GM08714 (cell line): Measurements from ENCODE around the gene CARD9.
"Not testable (repeated sequence)": the region's sequence is repeated elsewhere in the genome, so short reads cannot be mapped to it uniquely, and the experiment has no call there.

ENCODE experiments used
- H3K4me3 ChIP-seq: fragments of 200-500 bp; sonication (Bioruptor generic); 2 replicates; pipeline ENCODE4 v1.5.1; 2014; ENCODE audit warnings: mild to moderate bottlenecking, low read length, inconsistent platforms
- ZNF274 ChIP-seq: IDR thresholded peaks from 2 replicates; pipeline ENCODE4 v1.6.1; 2012; ENCODE audit warnings: mild to moderate bottlenecking, low read depth, low read length

The CARD9 gene

DNA sequence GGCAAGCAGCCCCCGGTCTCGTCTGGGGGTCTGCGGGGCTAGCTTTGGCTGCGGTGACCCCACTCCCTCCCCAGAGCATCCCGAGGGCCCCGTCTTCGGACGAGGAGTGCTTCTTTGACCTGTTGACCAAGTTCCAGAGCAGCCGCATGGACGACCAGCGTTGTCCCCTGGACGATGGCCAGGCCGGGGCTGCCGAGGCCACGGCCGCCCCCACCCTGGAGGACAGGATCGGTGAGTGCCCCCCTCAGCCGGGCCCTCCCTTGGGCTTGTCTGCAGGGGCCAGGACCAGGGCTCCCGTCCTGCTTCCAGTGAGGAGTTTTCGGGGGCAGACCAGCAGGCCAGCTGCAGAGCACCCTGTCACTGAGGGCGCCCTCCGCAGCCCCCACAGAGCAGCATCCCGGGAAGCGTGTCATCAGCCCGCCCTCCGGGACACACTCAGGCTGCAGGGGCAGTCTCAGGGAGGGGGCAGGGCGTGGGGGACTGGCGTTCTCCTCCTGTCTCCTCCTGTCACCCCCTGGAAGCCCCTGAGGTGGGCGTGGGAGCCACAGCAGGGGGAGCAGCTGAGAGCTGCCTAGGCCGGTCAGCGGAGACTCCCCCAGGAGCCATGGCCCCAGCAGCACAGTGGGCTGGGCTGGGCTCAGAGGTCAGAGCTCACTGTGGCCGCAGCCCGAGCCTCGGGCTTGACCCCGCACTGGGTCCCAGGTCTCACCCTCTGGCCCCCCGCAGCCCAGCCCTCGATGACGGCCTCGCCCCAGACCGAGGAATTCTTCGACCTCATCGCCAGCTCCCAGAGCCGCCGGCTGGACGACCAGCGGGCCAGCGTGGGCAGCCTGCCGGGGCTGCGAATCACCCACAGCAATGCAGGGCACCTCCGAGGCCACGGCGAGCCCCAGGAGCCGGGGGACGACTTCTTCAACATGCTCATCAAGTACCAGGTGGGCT, 17.6 kb downstream of the CARD9 start:
- H3K4me3 ChIP-seq: no peak overlapping the region
- TF ChIP-seq ZNF274: no peak

DNA sequence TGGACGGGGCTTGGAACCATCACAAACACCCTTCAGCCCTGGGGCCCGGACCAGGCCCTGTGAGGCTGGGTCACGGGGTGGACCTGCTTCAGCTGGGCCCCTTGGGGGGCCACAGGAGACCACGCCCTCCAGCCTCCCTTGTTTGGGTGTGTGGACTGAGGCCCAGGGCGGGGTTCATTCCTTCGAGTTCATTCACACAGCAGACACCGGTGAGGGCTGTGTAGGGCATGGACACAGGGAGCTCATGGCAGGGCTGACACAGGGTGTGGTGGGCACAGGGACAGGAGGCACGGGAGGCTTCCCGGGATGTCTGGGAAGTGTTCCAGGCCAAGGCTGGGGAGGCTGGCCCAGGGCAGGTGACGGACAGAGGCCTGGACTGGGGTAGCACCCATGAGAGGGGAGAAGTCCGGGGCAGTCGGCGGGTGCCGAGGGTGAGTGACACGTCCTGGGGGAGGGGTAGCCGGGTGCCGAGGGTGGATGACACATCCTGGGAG, 18.8 kb downstream of the CARD9 start:
- no peak for TF ChIP-seq ZNF274
- H3K4me3 ChIP-seq: no peak overlapping the region

DNA sequence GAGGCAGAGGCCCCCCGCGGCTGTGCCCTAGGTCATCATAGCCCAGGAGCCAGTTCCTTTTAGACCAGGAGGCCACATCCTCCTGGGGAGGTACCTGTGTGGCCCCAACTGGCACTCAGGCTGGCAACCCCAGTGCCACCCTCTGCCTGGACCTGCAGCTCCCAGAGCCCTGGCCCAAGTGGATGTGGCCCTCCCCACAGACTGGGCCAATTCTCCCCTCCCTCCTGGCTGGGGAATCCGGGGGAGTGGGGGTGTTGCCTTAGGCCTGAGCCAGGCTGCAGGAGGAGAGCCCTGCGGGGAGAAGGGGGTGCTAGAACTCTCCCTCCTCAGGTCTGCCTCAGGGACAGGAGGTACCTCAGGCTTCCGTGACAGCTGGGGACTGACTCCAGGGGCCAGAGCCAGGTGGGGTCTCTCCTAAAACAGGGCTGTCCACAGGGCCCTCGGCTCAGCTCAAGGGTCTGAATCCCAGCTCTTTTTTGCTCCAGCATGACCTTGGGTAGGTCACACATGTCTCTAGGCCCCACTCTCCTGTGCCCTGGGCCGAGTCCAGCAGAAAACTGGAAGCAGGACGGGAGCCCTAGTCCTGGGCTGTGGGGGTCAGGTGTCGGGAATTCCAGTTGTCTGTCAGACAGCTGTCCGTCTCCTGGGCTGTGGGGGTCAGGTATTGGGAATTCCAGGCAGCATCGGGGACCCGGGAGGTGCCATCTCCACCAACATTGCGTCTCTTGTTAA, 19.5 kb downstream of the CARD9 start:
- H3K4me3 ChIP-seq: no peak overlapping the region
- no peak for TF ChIP-seq ZNF274

DNA sequence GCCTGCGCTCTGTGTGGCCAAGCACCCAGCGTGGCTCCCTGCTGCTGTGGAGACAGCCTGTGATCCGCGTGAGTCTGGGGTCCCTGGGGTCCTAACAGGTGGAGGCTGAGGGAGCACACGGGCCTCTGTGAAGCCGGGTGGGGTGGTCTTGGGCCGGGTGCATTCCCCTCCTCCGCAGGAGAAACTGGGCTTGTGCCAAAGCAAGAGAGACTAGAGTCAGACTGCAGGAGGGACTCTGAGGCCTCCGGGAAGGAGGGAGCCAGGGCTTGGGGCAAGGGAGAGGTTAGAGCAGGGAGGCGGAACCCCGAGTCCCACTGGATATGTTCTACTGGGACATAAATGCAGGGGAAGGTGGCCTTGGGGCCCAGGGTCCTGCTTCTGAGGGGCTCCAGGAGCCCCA, 20.4 kb downstream of the CARD9 start:
- no peak for TF ChIP-seq ZNF274

DNA sequence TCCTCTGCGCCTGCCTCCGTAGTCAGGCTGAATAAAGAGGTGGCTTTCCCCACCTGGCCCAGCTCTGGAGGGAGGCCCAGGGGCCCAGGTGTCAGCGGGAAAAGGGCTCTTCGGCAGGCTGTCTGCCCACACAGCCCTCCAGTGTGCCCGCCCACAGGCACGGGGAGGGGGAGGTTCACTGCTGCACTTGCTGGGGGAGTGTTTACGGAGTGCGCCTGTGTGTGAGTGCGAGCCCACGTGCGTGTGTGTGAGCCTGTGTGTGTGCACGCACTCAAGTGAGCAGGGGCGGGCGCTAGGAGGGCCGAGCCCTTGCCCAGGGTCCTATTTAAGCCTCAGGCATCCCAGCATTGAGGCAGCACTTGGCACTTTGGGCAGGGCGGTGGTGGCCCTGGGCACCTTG, 20.8 kb downstream of the CARD9 start:
- no peak for TF ChIP-seq ZNF274
- H3K4me3 ChIP-seq: no peak overlapping the region

More for the DNA sequence above, 20.4 kb downstream of the CARD9 start:
- no peak overlapping the region for H3K4me3 ChIP-seq

DNA sequence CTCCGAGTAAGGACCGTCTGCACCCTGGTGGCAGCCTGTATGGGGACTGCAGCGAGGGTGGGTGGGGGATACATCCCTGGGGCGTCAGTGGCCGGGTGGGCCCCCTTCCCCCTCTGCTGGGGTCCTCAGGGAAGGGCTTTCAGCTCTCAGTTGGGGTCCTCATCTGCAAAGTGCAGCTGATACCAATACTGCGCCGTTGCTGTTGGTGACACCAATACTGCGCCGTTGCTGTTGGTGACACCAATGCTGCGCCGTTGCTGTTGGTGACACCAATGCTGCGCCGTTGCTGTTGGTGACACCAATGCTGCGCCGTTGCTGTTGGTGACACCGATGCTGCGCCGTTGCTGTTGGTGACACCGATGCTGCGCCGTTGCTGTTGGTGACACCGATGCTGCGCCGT, 21.6 kb downstream of the CARD9 start:
- H3K4me3 ChIP-seq: not testable (repeated sequence)

DNA sequence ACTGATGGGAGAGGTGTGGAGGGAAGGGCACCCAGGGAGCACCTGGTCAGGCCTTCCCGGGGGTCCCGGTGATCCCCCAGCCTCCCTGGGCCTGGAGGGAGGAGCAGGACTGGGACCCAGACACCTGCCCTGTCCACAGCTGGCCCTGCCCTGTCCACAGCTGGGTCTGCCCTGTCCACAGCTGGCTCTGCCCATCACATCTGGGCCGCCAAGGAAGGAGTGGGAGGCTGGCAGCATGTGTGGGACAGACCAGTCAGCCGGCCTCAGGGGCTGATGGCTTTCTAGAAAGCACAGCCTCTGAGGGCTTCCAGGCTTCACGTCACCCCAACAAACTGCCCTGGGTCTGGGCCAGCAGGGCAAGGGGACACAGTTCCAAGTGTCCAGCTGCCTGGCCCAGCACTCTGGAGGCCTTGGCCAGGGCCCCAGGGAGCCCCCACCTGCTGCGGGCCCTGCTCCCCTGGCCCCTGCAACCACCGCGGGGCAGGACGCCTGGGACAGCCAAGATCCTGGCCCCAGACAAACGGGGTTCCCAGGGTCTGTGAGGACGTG, 22.1 kb downstream of the CARD9 start:
- no peak overlapping the region for H3K4me3 ChIP-seq
- no peak for TF ChIP-seq ZNF274

DNA sequence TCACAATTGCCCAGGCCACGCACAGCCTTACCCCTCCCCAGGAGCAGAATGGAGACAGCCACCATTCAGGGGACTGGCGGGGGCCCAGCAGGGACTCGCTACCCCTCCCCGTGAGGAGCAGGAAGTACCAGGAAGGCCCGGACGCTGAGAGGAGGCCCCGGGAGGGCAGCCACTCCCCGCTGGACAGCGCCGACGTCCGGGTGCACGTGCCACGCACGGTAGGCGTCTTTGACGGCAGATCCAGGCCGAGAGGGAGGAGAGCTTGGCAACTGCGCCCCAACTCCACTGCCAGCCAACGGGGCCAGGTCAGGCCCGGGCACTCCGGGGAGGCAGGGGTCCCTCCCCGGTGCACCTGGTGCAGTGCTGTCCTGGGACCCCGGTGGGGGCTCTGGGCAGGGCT, 23.9 kb downstream of the CARD9 start:
- TF ChIP-seq ZNF274: no peak

DNA sequence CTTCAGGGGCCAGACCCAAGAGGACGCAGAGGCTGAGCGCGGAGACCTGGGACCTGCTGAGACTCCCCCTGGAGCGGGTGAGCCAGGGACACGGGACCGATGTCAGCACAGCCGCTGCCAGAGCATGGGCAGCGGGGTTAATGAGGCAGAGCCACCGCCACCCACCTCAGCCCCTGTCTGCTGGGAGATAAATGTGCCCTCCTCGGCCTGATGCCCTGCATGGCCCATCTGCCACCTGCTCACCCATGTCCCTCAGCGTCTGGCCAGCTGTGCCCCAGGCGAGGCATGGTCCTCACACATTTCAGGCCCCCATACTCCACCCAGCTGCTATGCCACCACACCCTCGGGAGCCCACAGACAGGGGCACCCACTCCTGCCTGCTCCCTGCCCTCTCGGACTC, 24.8 kb downstream of the CARD9 start:
- no peak overlapping the region for H3K4me3 ChIP-seq
- TF ChIP-seq ZNF274: no peak

More for the DNA sequence above, 23.9 kb downstream of the CARD9 start:
- H3K4me3 ChIP-seq: no peak overlapping the region

DNA sequence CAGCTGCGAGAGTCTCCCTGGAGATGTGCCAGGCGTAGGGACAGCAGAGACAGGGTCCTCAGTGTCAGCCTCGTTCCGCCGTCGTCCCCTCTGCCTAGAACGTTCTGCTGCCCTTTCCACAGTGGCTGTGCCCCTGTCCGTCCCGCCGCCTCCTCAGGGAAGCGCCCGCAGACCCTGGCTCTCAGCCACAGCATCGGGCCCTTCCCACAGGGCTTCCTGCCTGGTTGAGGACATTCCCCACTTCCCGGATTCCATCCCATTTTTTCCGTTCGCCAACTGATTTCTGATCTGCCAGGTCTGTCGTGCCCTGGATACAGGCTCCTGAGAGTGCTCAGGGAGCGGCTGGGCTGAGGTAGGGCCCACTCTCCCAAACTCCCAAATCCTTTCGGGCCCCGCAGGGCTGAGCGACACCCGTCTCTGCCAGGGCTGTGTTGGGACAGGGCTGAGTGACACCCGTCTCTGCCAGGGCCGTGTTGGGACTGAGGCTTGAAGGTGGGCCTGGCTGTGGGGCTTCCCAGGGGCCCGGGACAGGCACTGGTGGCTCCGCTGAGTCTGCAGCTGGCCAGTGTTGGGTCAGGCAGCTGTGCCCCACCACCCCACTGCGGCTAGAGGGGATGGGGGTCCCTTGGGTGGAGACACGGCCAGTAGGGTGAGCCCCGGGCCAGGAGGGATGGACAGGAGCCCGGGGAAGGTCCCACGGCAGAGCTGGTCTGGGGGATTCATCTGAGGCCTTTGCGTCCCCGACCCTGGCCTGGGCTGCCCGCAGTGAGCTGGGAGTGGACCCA, 25.8 kb downstream of the CARD9 start:
- no peak for TF ChIP-seq ZNF274
- H3K4me3 ChIP-seq: no peak overlapping the region

DNA sequence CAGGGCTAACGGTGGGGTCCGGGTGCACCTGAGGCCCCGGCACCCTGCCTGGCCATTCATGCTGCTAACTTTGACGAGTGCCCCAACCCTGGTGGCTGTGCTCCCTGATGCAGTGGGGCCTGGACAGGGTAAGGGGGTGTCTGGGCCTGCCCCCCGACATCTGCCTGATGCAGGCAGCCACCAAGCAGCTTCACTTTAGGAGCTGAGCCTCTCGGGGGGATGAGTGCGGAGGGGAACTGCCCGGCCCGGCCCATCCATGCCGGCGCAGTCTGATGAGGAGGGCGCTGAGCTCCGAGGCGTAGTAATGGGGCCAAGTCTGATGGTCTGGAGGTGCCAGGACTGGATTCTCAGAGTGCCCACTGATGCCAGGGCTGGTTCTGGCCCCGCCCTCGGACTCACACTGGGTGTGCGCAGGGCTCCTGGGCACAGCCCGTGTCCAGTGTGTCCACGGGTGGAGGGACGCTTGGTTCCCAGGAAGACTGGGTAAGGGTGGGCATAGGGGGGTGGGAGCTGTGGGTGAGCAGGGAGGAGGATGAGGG, 26.5 kb downstream of the CARD9 start:
- no peak overlapping the region for H3K4me3 ChIP-seq
- no peak for TF ChIP-seq ZNF274

DNA sequence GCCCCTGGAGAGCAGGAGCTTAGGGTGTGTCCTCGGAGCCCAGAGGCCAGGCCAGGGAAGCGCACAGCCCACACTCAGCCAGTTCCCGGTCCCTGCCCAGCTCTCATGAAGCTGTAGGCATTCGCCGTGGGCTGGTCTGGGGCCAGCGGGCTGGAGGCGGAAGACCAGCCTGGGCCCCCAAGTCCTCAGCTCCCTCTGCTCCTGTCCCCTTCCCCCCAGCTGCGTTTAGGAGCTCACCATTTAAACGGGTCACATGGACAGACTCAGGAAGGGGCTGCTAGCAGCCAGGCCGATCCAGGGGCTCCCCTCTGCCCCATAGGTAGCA, 27.4 kb downstream of the CARD9 start:
- H3K4me3 ChIP-seq: no peak overlapping the region
- TF ChIP-seq ZNF274: no peak

DNA sequence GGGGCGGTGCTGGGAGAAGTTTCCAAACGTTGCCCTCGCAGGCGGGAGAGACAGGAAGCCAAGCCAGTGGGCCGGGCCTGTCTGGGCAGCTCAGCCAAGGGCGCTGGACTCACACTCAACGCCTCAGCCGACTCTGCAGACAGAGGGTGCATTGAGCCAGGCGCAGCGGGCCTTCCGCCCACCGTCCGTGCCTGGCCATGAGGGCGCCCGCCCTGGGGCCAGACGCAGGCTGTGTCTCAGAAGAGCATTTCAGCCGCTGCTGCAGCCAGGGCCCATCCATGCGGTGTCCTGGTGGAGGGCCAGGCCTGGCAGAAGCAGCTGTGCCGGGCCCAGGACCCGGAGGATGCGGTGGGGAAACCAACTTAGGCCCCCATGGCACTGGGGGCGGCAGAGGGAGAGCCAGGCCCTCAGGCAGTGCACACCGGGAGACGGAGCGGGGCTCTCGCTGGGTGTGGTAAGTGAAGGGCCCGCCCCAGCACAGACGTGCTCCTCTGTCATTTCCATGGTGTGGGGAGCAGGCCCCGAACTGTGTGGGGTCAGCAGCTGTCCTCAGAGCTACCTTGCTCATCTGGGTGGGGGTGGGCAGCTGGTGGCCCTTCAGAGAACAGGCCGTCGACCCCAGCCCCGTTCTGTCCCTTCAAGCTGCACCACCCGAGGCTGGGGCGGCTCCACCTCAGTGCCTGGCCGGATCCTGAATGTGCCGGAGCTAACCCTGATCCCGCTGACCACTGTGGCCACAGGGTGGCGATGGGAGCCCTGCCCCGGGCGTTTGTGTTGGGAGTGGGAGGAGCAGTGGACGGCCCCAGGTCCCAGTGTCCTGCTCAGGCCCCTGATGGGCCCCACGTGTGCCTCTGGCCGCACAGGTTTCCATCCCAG, 27.9 kb downstream of the CARD9 start:
- TF ChIP-seq ZNF274: no peak
- H3K4me3 ChIP-seq: no peak overlapping the region
